G401 (cell line): ENCODE measurements around the gene HERPUD1. TPM values are rescaled to one million over a fixed set of nuclear protein-coding genes. Genes with fewer than 3 reads are reported as not detected.
"Not testable (repeated sequence)": the region's sequence is repeated elsewhere in the genome, so short reads cannot be mapped to it uniquely, and the experiment has no call there.

ENCODE experiments used
- DNase-seq: peaks from one replicate; pipeline ENCODE4 v3.0.0-alpha.2; 2015; ENCODE audit warnings: low spot score
- in situ Hi-C: cut with HindIII; loops from 2 replicates; pipeline ENCODE4 v1.10.0; 2016; ENCODE audit warnings: low sequenced_read_pairs, mixed read lengths
- total RNA-seq: library from RNA; depleted of rRNA; stranded (reverse); fragments of >200 nt; shearing (Covaris generic); gene quantifications from 2 replicates; pipeline ENCODE4 v1.2.3, GENCODE V29; 2014

Gene HERPUD1
- total RNA-seq, 1 experiment from 2014 or later = 75.8 TPM

DNA sequence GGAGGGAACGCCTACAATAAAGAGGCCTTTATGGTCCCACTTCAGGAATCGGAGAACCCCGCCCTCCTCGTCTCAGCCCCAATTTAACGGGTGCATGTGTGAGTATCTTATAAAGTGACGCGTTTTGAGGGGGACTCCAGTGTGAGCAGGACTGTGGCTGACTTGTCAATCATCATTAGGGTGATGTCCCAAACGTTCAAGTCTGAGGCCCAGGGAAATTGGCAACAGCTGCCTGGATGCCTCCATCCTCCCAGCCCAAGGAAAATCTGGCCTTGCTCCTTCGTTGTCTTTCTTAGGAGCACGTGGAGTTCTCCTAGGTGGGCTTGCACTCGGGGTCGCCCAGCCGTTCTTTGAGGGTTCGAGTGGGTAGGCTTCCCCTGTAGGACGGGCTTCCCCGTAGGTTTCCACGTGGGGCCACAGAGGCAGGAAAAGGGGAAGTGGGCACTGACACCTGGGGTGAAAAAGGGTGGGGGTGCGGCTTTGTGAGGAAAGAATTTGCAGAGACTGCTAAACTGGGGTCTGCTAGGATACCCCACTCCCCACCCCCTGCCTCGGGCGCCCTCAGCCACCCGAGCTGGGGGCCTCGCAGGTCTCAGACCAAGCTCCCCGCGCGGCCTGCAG lies 561 bp upstream of the HERPUD1 start:
- in situ Hi-C loops = no loop called here
- no peak for DNase-seq

DNA sequence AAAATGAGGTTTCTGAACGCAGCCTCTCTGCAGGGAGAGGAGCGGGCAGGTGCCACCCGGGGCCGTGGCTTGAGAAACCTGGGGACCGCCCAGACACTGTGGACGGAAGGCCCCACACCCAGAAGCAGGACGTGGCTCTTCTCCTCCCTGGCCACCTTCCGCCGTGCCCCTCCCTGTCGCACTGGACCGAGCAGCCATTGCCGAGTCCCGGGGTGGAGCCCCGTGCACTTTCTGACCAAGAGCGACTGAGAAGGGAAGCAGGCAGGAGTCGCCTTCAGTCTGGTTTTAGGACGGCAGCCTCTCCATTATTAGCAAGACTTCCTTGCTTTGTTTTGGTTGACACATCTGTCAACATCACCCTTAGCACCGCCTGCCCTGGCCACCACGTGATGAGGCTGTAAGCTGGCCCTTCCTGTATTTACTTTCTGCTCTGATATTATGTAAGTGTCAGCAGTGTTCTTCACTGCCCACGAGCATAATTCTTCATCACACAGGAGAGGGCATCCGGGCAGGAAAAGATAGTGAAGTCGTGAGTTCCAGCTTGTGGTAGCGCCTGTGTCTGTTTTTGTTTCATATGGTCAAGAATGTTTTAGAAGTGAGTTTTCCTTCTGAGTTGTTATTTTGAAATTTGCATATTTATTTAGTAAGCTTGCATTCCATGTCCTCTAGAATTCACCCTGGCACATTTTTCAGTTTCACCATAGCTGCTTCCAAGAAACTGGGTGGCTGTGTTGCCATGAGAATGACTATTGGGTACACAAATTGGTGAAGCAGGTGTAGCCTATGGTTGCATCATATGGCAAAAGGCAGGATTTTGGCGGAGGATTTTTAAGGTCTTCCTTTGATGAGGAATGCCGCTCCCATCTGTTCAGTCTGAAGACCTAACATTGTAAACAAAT lies 1.0 kb downstream of the HERPUD1 start:
- peak; percentile 88 for DNase-seq
- in situ Hi-C loops = no loop called here

DNA sequence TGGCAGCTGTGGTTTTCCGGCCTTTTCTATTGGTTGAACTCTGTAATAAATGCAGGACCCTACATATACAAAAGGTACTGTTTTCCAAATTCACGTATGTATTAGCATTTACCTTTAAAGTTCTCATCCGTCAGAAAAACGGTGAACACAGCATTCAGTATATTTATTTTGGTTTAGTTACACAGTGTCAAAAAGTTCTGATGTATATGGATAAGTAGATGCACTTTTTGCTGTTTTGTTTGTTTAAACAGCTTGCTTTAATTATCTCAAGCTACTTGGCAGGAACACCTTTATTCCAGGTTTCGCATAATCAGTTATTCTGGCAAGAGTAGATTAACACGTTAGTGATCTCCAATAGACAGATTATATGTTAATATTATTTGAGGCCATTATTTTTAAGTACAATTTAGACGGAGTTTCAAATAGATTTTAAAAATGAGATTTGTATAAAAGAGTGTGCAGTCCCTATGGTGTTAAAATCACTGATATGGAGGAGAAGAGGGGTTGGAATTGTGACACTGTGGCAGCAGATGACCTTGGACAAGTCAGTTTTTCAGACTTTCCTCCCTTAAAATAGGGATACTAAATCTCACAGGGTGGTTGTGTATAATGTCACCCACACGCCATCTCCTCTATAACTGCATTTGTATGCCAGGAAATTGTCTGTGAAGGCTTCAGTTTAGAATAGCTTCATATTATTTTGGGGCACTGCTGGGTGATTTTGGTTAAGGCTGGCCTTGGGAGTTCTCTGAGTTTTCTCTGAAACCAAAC lies 2.1 kb downstream of the HERPUD1 start:
- in situ Hi-C loops = no loop called here
- DNase-seq = peak; percentile 17

DNA sequence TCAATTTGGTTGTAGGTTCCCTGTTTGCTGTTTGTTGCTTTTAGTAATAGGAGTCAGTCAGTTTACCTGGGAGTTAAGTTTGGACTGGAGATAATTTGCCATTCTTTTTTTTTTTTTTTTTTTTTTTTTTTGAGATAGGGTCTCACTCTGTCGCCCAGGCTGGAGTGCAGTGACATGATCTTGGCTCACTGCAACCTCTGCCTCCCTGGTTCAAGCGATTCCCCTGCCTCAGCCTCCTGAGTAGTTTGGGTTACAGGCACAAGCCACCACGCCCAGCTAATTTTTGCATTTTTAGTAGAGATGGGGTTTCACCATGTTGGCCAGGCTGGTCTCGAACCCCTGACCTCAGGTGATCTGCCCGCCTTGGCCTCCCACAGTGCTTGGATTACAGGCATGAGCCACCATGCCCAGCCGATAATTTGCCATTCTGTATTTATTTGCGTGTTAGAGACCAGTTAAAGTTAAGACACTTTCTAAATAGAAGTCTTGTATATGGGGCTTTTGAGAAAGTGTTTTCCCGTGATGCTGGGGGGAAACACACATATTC lies 2.7 kb downstream of the HERPUD1 start:
- DNase-seq, in situ Hi-C loops: not testable (repeated sequence)

DNA sequence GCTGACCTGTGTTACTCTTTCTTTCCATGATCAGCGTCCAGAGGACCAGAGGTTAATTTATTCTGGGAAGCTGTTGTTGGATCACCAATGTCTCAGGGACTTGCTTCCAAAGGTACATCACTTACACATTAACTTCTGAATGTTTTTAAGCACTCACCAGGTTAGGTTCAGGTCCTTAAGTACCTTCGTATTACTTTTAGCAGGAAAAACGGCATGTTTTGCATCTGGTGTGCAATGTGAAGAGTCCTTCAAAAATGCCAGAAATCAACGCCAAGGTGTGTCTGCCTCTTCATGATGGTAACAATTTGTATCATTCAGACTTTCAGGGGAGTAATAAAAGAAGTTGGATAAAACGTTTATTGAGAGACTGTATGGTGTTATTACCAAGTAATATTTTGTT lies 3.3 kb downstream of the HERPUD1 start:
- in situ Hi-C loops = no loop called here
- DNase-seq = no peak

DNA sequence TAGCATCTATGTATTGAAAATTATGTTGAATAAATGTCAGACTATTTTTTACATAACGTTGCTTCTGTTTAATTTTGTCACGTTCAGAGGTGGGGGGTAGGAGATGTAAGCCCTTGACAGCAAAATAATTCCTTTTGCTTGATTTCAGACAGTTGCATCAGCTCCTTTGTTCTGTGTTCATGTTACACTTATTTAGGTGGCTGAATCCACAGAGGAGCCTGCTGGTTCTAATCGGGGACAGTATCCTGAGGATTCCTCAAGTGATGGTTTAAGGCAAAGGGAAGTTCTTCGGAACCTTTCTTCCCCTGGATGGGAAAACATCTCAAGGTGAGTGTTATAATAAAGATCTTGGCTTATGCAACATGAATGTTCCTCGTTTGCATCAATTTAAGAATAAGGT lies 4.5 kb downstream of the HERPUD1 start:
- in situ Hi-C loops = no loop called here
- DNase-seq = no peak

DNA sequence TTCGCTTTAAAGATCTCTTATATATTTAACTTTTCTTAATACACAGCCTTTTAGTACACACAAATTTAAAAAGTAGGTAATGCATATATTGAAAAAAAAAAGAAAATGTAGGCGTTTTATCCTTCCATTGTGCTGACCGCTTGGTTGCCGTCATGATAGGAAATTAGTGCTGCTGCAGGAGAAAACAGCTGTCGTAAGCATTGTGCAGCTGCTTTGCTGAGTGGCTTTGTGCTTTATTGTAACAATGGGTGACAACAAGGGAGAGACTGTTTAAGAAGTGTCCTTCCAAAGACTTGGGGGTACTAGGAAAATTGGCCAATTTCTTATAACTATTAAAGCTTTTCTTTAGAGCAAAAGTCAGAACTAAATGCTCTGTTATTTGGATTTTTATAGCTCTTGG lies 5.0 kb downstream of the HERPUD1 start:
- DNase-seq = no peak
- in situ Hi-C loops = no loop called here

DNA sequence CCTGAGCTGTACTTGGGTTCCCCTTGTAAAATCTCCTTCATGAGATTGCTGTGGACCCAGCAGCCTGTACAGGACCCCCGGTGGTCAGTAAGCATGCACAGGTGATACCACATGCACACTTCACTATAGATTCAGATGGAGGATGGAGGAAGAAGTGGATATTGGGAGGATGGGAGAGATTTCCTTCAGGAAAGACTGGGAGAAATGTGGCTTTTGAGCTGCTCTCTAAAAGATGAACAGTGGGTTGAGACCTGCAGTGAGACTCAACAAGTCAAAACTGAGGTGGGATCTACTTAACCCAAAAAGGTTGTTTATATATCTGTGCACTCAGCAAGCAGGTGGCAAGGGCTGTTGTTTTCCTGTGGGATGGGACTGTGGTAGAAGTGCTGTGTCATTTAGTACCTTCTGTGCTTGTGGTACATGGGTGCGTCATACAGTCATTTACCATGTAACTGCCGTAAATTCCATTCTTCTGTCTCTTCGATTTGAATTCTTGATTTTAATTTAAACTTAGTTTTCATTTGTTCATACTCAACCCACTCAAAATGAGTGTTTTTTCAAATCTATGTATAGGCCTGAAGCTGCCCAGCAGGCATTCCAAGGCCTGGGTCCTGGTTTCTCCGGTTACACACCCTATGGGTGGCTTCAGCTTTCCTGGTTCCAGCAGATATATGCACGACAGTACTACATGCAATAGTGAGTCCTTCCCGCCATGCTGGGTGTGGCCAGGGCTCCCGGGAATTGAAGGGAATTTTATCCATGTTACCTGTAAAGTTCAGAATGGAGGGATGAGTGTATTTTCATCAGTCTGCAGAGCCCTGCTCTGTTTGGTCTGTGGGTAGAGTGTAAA lies 6.9 kb downstream of the HERPUD1 start:
- in situ Hi-C loops = no loop called here
- DNase-seq = no peak

DNA sequence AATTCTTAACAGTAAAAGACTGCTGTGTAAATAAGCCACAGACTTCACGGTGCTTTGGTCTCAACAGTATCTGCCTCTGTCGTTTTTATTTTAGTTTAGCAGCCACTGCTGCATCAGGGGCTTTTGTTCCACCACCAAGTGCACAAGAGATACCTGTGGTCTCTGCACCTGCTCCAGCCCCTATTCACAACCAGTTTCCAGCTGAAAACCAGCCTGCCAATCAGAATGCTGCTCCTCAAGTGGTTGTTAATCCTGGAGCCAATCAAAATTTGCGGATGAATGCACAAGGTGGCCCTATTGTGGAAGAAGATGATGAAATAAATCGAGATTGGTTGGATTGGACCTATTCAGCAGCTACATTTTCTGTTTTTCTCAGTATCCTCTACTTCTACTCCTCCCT lies 7.9 kb downstream of the HERPUD1 start:
- in situ Hi-C loops = no loop called here
- DNase-seq = no peak

DNA sequence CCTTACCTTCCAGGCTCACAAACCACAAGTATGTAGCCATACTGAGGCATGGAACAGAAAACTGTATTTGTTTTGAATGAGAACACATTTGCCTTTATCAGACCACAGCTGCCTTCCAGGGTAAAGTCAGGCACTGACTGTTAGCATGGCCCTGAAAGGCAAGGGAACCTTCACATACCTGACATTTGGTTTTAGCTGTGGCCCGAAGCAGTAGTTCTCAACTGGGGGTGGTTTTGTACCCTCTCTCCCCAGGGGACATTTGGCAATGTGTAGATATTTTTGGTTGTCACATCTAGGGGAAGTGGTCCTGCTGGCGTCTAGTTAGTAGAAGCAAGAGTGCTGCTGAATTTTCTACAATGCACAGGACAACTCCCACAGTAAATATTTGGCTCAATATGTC lies 9.2 kb downstream of the HERPUD1 start:
- DNase-seq = no peak
- in situ Hi-C loops = no loop called here

DNA sequence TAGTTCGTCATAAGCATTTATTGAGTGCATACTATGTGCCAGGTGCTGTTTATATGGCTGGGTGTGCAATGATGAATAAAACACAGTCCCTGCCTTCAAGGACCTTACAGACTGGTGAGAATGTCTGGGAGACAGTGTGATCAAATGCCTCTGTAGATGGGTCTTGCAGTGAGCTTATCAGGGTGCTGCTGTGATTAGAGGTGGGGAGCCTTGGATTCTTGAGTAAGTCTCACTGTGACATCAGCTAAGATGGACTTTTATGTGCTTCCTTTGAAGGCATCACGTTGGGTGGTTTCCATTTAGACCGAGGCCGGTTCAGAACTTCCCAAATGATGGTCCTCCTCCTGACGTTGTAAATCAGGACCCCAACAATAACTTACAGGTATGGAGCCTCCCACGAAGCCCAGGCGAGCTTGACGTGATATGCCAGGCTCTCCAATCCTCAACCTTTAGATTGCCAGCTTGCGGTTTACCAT lies 10.0 kb downstream of the HERPUD1 start:
- no peak for DNase-seq
- in situ Hi-C loops = no loop called here

DNA sequence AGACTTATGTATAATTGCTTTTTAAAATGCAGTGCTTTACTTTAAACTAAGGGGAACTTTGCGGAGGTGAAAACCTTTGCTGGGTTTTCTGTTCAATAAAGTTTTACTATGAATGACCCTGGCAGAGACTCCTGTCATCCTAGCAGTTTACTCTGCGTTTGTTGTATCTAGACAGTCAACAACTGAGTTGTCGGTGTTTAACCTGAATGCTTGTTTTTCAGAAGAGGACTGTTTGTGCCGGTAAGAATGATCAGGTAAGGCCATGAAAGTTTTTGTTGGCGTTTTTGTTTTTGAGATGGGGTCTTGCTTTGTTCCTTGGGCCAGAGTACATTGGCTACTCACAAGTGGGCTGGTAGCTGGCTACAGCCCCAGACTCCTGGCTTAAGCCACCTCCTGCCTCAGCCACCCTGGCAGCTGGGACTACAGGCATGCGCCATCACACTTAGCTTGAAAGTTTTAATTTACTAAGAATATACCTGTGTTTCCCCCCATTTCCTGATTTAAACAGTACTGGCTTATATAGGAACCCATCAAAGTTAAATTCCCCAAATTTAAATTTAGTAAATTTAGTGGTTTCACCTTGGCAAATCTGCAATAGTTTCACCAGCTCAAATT lies 11.9 kb downstream of the HERPUD1 start:
- no peak for DNase-seq
- in situ Hi-C loops = no loop called here

DNA sequence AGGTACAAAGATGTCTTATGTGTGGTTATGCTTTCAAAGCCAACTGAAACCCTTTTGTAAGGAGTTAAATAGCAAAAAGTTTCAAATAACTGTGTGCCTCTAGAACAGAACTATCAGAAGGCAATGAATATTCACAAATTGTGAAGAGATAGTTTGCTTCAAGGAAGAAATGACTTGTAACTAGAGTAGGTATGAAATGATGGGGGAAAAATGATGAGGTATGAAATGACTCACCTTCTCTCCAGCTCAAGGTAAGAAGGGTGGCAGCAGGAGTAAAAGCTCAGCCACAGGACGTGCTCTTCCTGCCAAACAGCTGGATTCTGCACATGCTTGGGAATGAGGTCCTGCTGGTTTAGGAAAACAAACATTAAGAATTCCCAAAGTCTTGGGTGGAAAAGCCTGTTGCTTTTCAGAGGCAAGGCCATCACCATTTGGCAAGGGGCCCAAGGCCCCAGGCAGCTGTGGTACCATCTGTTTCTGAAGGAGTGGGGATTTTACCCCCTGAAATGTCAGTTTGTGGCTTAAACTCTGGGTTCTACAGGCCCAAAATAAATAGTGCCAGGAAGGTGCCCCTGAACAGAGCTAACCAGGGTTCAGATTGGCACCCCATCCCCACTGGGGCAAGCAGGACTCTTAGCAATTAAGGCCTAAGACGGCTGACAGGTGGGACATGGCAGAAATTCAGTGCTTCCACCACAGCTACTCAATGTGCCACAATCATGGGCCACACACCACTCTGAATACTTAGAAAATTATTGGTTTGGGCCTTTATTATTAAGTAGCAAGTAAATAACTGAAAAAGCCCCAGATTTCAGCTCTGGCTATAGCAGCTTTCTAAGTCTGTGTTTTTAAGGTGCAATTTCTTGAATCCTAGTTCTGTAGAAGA lies 13.3 kb downstream of the HERPUD1 start:
- no peak for DNase-seq
- in situ Hi-C loops = no loop called here

DNA sequence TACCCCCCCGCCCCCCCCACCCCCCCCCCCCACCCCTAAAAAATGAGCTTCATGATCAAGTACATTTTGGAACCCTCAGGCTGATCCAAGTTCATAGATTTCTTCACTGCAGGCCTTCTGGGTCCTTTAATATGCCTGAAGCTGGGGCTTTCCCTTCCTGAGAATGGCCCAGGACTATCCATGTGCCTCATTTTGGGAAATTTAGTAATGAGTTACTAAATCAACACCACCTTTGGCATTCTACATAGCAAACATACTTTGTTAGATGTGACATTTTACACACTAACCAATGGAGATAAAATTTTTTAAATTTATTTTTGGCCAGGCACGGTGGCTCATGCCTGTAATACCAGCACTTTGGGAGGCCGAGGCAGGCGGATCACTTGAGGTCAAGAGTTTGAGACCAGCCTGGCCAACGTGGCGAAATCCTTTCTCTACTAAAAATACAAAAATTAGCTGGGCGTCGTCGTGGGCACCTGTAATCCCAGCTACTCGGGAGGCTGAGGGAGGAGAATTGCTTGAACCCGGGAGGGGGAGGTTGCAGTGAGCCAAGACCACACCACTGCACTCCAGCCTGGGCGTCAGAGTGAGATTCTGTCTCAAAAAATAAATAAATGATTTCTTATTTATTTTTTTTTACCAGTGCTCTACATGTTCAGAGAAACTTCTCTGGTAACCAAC lies 14.0 kb downstream of the HERPUD1 start:
- in situ Hi-C loops = no loop called here
- DNase-seq = no peak

DNA sequence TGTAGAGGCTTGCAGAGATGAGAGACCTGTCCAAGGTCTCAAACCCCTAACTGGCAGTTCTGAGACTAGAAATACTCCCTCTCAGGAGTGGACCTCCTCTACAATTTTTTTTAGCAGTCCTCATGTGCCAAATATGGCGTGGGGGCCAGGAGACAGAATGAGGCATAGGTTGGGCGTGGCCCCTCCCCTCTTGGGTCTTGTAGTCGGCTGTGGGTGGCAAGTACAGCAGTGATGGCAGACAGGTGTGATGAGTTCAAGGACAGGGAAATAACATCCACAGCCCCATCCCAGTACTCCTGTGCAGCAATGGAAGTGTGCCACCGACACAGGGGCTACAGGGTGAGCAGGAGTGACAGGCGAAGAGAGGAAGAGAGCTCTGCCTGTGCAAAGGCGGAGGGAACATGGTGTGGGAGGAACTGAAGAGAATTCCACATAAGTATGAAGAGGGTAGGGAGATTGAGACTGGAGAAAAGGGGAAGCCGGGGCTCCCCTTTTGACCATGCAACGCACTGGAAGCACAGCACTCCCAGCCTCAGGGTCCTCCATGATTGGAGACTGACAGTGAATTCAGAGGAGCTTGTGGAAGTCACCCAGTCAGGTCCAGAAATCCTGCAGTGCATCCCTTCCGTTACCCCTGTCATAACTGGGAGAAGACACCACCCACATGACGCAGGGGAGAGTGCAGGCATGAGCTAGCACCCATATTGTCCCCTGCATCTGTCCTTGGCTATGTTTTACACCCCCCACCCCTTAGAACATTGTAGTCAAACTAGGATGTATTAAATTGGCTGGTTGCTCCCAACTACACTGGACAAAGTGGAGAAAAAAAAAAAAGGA lies 15.0 kb downstream of the HERPUD1 start:
- DNase-seq = no peak
- in situ Hi-C loops = no loop called here

DNA sequence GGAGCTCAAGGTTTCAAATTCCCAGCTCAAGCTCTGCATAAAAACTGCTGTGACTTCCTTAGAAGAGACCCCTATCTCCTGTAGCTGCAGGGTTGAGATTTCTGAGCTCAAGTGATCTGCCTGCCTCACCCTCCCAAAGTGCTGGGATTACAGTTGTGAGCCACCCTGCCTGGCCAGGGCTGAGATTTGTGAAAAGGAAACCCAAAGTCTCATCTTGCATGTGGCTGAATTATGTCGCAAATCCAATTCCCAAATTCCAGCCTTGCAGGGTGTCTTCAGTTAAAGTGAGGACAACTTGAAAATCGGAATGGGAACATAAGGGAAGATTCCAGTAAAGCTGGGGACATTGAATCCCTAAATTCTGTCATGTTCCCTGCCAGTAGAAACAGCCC lies 15.7 kb downstream of the HERPUD1 start:
- in situ Hi-C loops = no loop called here
- no peak for DNase-seq
